Activated CD4-positive, alpha-beta T cell treated with anti-CD3 and anti-CD28 coated beads, Interleukin-2, amount 10 ng/mL, durations not matched to agents 7 days and 5 days (primary cell): ENCODE measurements around the gene HHIPL2. TPM values are rescaled to one million over a fixed set of nuclear protein-coding genes. Genes with fewer than 3 reads are reported as not detected.

Experiments
- CTCF ChIA-PET: fragments of 350-600 bp; sonication (Branson Sonifier 250); formaldehyde crosslinking; loops from one replicate; lab custom pipeline; 2021; ENCODE audit warnings: antibody characterized with exemption; lab: Charles Lee
- POLR2A ChIA-PET: fragments of 350-600 bp; sonication (Branson Sonifier 250); formaldehyde crosslinking; loops from one replicate; lab custom pipeline; 2021; ENCODE audit warnings: antibody characterized with exemption; lab: Charles Lee
- DNase-seq: peaks from one replicate; pipeline ENCODE4 v3.0.0-alpha.2; 2020
- H3K27ac Mint-ChIP-seq: one replicate; pipeline ENCODE4 v1.8.0; 2021; ENCODE audit warnings: mild to moderate bottlenecking, moderate library complexity, mixed read lengths
- H3K27me3 Mint-ChIP-seq: one replicate; pipeline ENCODE4 v1.8.0; 2021; ENCODE audit warnings: mixed read lengths
- H3K36me3 Mint-ChIP-seq: one replicate; pipeline ENCODE4 v1.8.0; 2021; ENCODE audit warnings: low read depth, mixed read lengths
- H3K4me1 Mint-ChIP-seq: one replicate; pipeline ENCODE4 v1.8.0; 2021; ENCODE audit warnings: mixed read lengths
- H3K4me3 Mint-ChIP-seq: one replicate; pipeline ENCODE4 v1.8.0; 2021; ENCODE audit warnings: mild to moderate bottlenecking, moderate library complexity, mixed read lengths
- H3K9me3 Mint-ChIP-seq: one replicate; pipeline ENCODE4 v1.8.0; 2021; ENCODE audit warnings: mixed read lengths
- total RNA-seq, 2 experiments: library from RNA; stranded (reverse); gene quantifications; one replicate each; pipeline ENCODE4 v1.2.3, GENCODE V29; 2021

The HHIPL2 gene
- under 1 TPM; 0.10 to 0.33 TPM for total RNA-seq

- Mint-ChIP-seq H3K4me3 (no peak within 1 kb of the TSS), H3K36me3 (no peaks in the 10 kb centered on the region), H3K9me3 (no peaks in the 10 kb centered on the region), H3K4me1 (no peaks in the 10 kb centered on the region), H3K27me3 (peaks cover 8% of the 10 kb centered on the region), H3K27ac (no peak within 1 kb of the TSS)
- DNase-seq, result no peak
- POLR2A ChIA-PET, result no interaction called here
- CTCF ChIA-PET, result no interaction called here
Observed at GRCh38 chr1:222547944-222548671, at the start of gene HHIPL2. Gene HHIPL2 (minus strand): TSS chr1:222548104. CDS start chr1:222548044, 60 bp downstream.

GRCh38 chr1:222596696-222597095 lies 48.8 kb upstream of the HHIPL2 start:
- H3K9me3 Mint-ChIP-seq, result no peaks in the 10 kb centered on the region
- POLR2A ChIA-PET, result interaction anchor here (0.6 kb wide), 1 partner anchor 177 kb away, joined by 3 read pairs; no protein-coding TSS in a partner anchor
- no peak overlapping the region for H3K27ac Mint-ChIP-seq
- CTCF ChIA-PET, result no interaction called here
- H3K36me3 Mint-ChIP-seq, result no peaks in the 10 kb centered on the region
- no peak overlapping the region for H3K4me3 Mint-ChIP-seq
- H3K4me1 Mint-ChIP-seq, result no peaks in the 10 kb centered on the region
- H3K27me3 Mint-ChIP-seq, result peaks cover 3% of the 10 kb centered on the region
- no peak for DNase-seq

- ChIA-PET CTCF (interaction anchor here (0.8 kb wide), 1 partner anchor 68 kb away, joined by 4 read pairs; no protein-coding TSS in a partner anchor), POLR2A (no interaction called here)
- no peak for DNase-seq
- Mint-ChIP-seq H3K4me1 (peaks cover 12% of the 10 kb centered on the region), H3K4me3 (no peak overlapping the region), H3K9me3 (no peaks in the 10 kb centered on the region), H3K27me3 (peaks cover 2% of the 10 kb centered on the region), H3K36me3 (no peaks in the 10 kb centered on the region), H3K27ac (no peak overlapping the region)
Observed at GRCh38 chr1:222594789-222595188, 46.9 kb upstream of the HHIPL2 start.

- H3K27me3 Mint-ChIP-seq, result peaks cover 2% of the 10 kb centered on the region
- H3K4me1 Mint-ChIP-seq, result peaks cover 32% of the 10 kb centered on the region
- H3K36me3 Mint-ChIP-seq, result peaks cover 5% of the 10 kb centered on the region
- H3K9me3 Mint-ChIP-seq, result no peaks in the 10 kb centered on the region
- POLR2A ChIA-PET, result interaction anchor here (0.6 kb wide), 1 partner anchor 128 kb away, joined by 3 read pairs; no protein-coding TSS in a partner anchor
- H3K4me3 Mint-ChIP-seq, result no peak overlapping the region
- no peak overlapping the region for H3K27ac Mint-ChIP-seq
- CTCF ChIA-PET, result no interaction called here
- no peak for DNase-seq
Observed at GRCh38 chr1:222592171-222592570, 44.3 kb upstream of the HHIPL2 start.

GRCh38 chr1:222589462-222590302 lies 41.8 kb upstream of the HHIPL2 start, which contains the start of gene TAF1A:
Gene TAF1A (minus strand): TSS chr1:222589933.
- POLR2A ChIA-PET, result interaction anchor here (0.5 kb wide), 1 partner anchor 1222 kb away, joined by 5 read pairs; no protein-coding TSS in a partner anchor
- peak; percentile 92 for DNase-seq

GRCh38 chr1:222588135-222588534 lies 40.2 kb upstream of the HHIPL2 start:
- H3K4me3 Mint-ChIP-seq, result peak overlapping the region; percentile 32
- ChIA-PET CTCF (interaction anchor here (1.1 kb wide), 1 partner anchor 46 kb away, joined by 3 read pairs; no protein-coding TSS in a partner anchor), POLR2A (no interaction called here)
- DNase-seq, result no peak
- H3K36me3 Mint-ChIP-seq, result peaks cover 16% of the 10 kb centered on the region
- H3K27ac Mint-ChIP-seq, result no peak overlapping the region
- H3K27me3 Mint-ChIP-seq, result peaks cover 2% of the 10 kb centered on the region
- H3K9me3 Mint-ChIP-seq, result no peaks in the 10 kb centered on the region
- H3K4me1 Mint-ChIP-seq, result peaks cover 44% of the 10 kb centered on the region

More at GRCh38 chr1:222589462-222590302, 41.8 kb upstream of the HHIPL2 start, which contains the start of gene TAF1A:
- peaks cover 9% of the 10 kb centered on the region for H3K36me3 Mint-ChIP-seq
- CTCF ChIA-PET, result interaction anchor here (0.6 to 1.4 kb wide), 5 partner anchors 8 to 500 kb away, joined by 3 read pairs; no protein-coding TSS in a partner anchor
- peak within 1 kb of the TSS; percentile 93 for H3K4me3 Mint-ChIP-seq
- peaks cover 43% of the 10 kb centered on the region for H3K4me1 Mint-ChIP-seq
- H3K27me3 Mint-ChIP-seq, result peaks cover 2% of the 10 kb centered on the region
- H3K27ac Mint-ChIP-seq, result peak within 1 kb of the TSS; percentile 98
- H3K9me3 Mint-ChIP-seq, result no peaks in the 10 kb centered on the region

GRCh38 chr1:222586842-222587241 lies 38.9 kb upstream of the HHIPL2 start:
- ChIA-PET CTCF (no interaction called here), POLR2A (no interaction called here)
- DNase-seq, result no peak
- Mint-ChIP-seq H3K36me3 (peaks cover 24% of the 10 kb centered on the region), H3K4me3 (no peak overlapping the region), H3K9me3 (no peaks in the 10 kb centered on the region), H3K27me3 (no peaks in the 10 kb centered on the region), H3K4me1 (peaks cover 46% of the 10 kb centered on the region), H3K27ac (no peak overlapping the region)

- peaks cover 18% of the 10 kb centered on the region for H3K4me1 Mint-ChIP-seq
- CTCF ChIA-PET, result no interaction called here
- no peak overlapping the region for H3K4me3 Mint-ChIP-seq
- peaks cover 34% of the 10 kb centered on the region for H3K36me3 Mint-ChIP-seq
- no peak overlapping the region for H3K27ac Mint-ChIP-seq
- no peak for DNase-seq
- H3K9me3 Mint-ChIP-seq, result no peaks in the 10 kb centered on the region
- no peaks in the 10 kb centered on the region for H3K27me3 Mint-ChIP-seq
- POLR2A ChIA-PET, result no interaction called here
Observed at GRCh38 chr1:222583079-222583478, 35.2 kb upstream of the HHIPL2 start.

- no peak for DNase-seq
- Mint-ChIP-seq H3K9me3 (no peaks in the 10 kb centered on the region), H3K4me1 (peaks cover 14% of the 10 kb centered on the region), H3K36me3 (peaks cover 36% of the 10 kb centered on the region), H3K27me3 (no peaks in the 10 kb centered on the region), H3K4me3 (no peak overlapping the region), H3K27ac (no peak overlapping the region)
- ChIA-PET CTCF (no interaction called here), POLR2A (no interaction called here)
Observed at GRCh38 chr1:222582099-222582774, 34.3 kb upstream of the HHIPL2 start.

- Mint-ChIP-seq H3K4me3 (no peak overlapping the region), H3K27ac (no peak overlapping the region), H3K9me3 (no peaks in the 10 kb centered on the region), H3K36me3 (peaks cover 43% of the 10 kb centered on the region), H3K27me3 (no peaks in the 10 kb centered on the region), H3K4me1 (peaks cover 4% of the 10 kb centered on the region)
- ChIA-PET POLR2A (no interaction called here), CTCF (interaction anchor here (1.0 kb wide), 1 partner anchor 11 kb away, joined by 3 read pairs; the partner anchor contains the start of gene TAF1A)
- no peak for DNase-seq
Observed at GRCh38 chr1:222579316-222579715, 31.4 kb upstream of the HHIPL2 start.

GRCh38 chr1:222570837-222571236 lies 22.9 kb upstream of the HHIPL2 start:
- ChIA-PET CTCF (interaction anchor here (0.7 kb wide), 1 partner anchor 1235 kb away, joined by 4 read pairs; no protein-coding TSS in a partner anchor), POLR2A (no interaction called here)
- no peak for DNase-seq
- Mint-ChIP-seq H3K9me3 (no peaks in the 10 kb centered on the region), H3K36me3 (peaks cover 56% of the 10 kb centered on the region), H3K4me1 (peaks cover 5% of the 10 kb centered on the region), H3K4me3 (no peak overlapping the region), H3K27me3 (no peaks in the 10 kb centered on the region), H3K27ac (no peak overlapping the region)

GRCh38 chr1:222561656-222562055 lies 13.8 kb upstream of the HHIPL2 start:
- Mint-ChIP-seq H3K9me3 (no peaks in the 10 kb centered on the region), H3K27me3 (no peaks in the 10 kb centered on the region), H3K36me3 (peaks cover 12% of the 10 kb centered on the region), H3K4me1 (no peaks in the 10 kb centered on the region), H3K4me3 (no peak overlapping the region), H3K27ac (no peak overlapping the region)
- ChIA-PET CTCF (interaction anchor here (1.4 kb wide), 2 partner anchors 9 to 28 kb away, joined by 3 read pairs; no protein-coding TSS in a partner anchor), POLR2A (no interaction called here)
- DNase-seq, result no peak
